GM18907 (cell line): ENCODE measurements around the gene ZBTB7B.
A peak's percentile ranks its signal among the peaks of the same experiment; 100 is the strongest.

Experiments
- ATAC-seq: cut with Tn5 transposase; IDR thresholded peaks from one replicate; pipeline ENCODE4 v1.9.1; 2021; ENCODE audit warnings: mild to moderate bottlenecking, moderate library complexity; ENCODE audit not compliant: unreplicated experiment

The ZBTB7B gene

DNA sequence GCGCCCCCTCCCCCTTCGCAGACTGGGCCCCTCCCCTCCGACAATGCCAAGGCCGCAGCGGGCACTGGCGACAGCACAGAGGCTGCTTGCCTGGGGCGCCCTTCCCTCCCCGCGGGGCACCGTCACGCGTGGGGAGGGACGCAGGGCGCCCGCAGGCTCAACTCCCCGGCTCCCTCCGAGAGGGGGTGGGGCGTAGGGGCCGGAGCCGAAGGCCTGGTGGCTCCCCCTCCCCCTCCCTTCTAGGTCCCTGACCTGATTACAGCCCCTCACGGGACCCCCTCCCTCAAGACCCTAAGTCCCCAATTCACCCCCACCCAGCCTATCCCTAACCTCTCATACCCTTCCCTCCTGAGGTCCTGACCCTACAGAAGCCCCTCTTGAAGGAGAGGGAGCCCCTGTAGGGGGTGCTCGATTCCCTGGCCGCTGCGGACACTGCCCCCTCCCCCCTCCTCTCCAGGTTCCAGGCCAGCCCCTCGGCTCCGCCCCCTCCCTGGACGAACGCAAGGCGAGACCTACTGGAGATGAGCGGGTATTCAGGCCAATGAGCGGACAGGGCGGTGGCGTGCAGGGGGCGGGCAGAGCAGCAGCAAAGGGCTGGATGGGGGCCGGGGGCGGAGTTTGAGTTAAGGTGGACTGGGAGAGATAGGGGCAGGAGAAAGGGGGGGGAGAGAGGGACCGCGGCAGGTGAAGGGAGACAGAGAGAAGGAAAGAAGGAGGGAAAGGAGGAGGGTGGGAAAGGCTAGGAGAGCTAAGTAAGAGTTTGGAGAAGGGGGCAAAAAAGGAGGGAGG, 733 bp upstream of the ZBTB7B start:
- peak; percentile 52 for ATAC-seq

DNA sequence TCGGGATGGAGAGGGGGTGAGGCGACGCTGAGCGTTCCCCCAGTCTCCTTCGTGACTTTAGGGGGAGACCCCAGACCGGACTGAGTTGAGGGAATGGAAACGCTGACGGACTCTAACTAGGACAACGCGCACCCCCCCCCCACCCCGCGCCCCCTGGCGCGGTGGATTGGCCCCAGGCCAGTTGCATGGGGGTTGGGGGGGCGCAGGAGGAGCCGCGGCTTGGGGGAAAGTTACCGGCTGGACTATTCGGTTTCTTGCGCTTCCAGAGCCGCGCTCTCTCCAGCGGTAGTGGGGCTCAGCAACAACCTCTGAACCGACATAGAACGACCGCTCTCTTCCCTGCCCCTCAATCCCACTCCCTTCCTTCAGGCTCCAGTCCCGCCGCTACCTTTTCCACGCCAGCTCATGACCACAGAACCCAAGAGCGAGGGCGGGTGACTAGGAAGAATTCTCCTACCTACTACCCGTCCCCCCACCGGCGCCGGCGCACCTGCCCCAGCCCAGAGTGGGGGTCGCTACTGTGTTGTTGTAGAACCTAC, 694 bp downstream of the ZBTB7B start:
- no peak for ATAC-seq

DNA sequence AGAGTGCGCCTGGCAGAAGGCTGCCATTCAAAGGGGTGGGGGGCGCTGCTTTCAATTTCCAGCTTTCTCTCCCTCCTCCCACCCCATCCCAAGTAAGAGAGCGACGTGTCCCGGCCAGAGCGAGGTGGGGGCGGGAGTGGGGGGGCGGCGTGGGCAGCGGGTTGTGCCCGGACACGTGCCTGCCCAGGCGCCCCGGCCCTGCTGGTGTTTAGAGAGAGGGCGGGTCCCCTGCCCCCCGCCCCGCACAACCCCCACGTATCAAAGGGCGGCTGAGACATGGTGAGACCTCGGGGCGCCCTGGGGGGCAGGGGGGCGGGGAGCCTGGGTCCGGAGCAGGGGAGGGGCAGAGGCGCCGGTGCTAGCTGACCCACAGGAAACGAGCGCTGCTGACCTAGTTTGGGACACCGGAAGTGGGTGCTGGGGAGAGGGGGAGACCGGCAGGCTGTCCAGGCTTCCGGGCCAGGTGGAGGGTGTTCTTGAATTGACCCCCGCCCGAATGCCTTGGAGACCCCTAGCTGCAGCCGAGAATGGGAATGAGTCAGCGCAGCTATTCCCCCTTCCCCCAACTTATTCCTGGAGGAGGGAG, 1.3 kb downstream of the ZBTB7B start:
- ATAC-seq, result no peak

DNA sequence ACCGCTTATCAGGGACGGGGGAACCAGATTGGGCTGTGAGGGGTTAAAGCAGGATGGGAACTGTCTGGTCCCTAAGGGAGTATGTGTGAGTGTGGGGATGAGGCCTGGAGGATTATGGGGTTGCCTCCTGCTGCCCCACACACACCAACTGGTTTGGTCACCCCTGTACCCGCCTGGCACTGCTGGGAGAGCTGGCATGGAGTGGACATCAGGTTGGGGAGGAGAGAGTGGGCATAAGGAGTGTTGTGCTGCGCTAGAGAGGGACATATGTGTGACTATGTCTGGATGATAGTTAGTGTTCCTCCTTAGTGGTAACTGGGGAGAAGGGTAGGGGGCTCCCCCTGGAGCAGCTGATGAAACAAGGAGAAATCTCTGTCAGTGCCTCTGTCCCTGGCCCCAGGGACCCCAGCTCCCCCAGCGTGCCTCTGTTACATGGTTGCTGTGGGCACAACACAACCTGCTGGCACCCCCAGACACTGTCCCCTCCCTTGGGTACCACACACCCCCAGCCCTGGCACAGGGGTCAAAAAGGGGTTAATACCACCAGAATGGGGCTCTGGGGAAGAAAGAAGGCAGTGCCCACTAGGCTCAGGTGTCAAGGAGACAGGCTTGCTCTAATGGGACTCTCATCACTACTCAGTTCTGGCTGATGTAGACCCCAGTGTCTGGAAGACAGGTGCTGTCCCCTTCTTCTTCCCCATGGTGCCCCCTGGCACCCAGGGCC, 1.9 kb downstream of the ZBTB7B start:
- ATAC-seq, result no peak

DNA sequence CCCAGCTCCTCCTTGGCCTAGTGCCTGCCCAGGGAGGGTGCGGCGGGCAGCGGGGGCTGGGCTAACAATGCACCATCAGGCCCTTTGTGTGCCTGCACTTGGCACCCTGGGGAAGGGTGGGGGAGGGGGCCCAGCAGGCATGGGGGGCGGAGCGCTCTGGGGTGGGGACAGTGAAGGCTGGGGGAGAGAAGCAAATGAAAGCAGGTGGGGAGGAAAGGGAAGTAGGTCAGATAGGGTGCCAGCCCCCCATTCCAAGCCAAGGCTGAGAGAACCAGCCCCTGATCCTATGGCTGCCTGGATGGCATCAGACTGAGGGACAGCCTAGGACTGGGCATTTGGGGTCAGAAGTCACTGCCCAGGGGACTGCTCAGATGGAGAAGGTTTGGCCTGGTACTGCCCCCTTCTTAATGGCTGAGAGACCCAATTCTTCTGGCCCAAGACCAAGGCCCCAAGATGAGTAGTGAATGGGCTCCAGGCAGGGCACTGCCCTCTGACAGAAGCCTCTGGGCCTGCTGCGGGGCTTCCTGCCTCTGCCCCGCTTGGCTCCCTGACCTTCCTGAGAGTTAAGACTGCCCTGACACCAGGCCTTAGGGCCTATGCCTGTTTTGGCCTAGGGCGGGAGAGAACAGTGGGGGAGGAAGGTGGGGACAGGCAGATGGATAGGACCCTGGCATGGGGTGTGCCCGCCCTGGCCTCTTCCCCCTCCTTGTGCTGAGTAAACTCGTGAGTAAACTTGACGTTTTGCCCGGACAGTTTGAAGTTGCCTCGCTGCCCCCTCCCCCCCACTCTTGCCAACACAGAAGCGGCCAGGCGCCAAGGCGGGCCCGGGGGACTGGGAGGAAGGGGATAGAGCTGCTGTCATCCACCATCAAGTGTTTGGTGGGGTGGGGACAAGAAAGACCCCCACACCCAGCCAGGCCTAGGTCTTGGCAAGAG, 2.7 kb downstream of the ZBTB7B start:
- no peak for ATAC-seq

DNA sequence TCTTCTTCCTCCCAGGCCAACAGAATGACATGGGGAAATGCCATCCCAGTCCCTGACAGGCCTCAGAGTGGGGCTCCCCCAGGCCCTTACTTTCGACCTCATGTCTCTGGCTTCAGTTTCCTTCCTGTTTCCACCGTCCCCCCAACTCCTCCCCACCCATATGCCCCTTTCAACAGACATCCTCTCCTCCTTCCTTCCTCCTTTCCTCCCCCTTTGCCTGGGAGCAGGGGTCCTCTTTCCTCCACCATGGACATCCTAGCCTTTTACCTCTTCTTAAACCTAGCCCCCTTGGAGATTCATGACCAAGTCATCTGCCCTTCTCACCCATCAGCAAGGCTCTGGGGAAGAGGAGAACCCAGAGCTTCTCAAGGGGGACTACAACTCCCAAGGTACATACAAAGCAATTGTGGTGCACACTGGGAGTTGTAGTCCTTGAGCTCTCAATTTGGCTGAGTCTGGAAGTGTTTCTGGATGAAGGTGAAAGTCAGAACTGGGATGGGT, 4.0 kb downstream of the ZBTB7B start:
- ATAC-seq, result no peak

DNA sequence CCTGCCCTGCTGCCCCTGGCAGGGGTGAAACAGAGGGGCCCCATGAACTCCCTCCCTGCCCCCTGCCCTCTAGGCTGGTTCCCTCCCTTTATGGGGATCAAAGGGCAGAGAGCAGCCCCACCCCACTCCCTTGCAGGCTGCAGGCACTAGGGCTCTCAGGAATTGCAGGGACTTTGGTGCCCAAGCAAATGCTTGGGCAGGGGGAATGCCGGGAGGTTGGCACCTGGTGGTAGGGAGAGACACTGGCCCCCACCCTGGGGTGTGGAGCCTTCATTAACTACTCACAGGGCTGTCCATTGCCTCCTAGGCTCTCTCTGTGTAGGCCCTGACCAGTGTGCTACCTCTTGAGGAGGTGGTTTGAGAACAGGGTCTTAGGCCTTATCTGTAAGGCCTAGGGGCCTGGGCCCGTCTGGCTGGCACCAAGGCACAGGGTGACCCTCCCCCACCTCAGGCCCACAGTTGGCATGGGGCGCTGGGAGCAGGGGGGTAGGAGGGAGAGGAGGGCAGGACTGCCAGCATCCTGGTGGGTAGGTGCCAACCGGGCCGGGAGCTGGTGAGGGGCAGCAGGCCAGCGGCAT, 4.7 kb downstream of the ZBTB7B start:
- no peak for ATAC-seq

DNA sequence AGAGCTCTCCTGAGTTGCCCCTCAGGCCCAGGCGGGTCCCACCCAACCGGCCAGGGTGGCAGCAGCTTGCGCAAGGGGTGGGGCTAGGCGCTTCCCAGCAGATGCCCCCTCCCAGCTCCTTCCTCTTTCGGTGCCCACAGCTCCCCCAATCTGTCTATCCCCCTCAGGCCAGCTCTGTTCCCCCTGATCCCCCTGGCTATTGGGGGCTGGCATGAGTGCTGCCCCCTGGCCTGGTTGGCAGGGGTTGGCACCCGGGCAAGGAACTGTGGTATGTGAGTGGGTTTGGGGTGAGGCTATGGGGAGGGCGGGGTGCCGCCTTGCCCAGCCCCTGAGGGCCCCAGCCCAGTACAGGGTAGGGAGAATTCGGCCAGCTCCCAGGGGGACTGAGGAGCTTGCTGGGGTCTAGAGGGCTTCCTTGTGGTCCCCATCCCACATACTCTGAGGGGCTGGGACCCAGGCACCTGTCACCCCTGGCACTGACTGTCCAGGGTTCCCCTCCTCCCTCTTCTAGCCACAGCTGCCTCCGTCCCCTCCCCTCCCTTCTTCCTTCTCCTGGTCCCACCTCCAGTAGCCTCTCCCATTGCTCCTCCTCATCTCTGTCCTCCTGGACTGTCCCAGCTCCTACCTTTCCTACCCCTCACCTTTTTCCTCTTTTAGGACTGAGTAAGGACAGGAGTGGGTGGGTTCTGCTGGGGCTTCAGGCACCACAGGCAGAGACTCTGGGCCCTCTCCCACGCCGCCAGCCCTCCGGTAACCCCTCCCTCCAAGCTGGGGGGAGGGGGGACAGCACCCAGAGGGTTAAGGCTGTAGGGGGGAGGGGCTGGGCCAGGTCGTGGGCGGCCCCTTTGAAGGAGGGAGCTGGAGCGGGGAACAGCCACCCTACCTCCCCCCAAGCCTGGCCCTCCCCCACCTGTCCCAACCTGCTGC, 5.7 kb downstream of the ZBTB7B start:
- no peak for ATAC-seq

DNA sequence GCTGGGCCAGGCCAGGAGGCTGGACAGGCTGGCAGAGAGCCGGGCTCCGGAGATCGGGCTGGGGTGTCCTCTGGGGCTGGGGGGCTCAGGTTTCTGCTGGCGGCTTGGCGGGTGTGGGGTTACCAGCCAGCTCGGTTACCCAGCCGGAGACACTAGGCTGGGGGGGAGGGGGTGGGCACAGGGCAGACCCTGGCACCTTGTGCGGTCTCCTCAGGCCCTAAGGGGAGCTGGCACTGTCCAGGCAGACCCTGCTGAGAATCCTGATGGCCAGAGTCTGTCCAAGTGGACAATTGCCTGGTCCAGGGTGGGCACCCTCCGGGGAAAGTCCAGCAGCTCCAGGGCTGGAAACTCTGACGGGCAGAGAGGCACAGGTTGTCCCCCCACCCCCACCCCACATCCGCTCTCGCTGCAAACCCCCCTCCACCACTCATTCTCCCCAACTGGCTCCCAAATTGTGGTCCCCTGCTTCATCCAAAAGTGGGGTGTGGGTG, 6.7 kb downstream of the ZBTB7B start:
- no peak for ATAC-seq

DNA sequence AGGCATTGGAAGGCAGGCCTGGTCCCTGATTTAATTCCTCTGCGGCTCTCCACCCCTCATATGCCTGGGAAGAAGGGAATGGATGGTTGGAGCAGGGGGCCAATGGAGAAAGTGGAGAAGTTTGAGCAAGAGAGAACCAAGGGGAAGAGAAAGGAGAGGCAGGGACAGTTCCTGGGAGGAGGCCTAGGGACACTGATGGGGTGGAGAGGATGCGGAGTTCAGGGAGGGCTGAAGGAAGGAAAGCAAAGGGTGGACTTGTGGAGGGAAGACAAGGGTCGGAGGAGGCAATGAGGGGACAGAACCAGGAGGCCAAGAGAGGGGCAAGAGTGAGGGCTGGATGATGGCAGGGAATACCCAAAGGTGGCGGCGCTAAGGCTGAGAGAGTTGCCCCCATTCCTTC, 7.1 kb downstream of the ZBTB7B start:
- ATAC-seq, result no peak

DNA sequence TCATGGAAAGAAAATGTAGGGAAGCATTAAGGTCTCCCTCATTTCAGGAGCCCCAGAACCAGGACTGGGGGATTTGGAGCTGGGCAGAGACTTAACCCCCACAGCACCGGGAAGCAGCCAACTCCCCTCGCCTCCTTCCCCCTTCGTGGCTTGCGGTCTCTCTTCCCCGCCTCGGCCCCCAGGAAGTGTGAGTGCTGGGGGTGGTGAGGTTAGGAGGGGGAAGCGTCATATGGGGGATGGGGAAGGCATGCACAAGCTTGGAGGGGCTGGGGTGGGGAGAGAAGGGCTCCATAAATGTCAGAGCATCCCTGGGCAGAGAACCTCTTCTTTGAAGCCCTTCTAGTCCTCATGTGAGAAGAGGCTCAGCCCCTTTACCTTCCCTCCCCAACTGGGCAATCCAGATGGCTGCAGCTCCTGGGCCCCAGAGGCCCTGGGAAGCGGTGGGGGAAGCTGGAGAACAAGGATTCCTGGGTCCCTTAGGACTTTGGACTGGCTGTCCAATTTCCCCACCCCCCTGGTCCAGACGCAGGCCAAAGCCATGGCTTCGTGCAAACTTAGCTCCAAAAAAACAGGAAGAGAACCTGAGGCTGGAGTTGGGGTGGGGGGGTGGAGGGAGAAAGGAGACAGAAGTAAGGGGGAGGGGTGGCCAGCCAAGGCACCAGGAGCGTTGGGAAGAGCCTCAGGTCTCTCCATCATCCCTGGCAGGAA, 7.8 kb downstream of the ZBTB7B start:
- no peak for ATAC-seq

DNA sequence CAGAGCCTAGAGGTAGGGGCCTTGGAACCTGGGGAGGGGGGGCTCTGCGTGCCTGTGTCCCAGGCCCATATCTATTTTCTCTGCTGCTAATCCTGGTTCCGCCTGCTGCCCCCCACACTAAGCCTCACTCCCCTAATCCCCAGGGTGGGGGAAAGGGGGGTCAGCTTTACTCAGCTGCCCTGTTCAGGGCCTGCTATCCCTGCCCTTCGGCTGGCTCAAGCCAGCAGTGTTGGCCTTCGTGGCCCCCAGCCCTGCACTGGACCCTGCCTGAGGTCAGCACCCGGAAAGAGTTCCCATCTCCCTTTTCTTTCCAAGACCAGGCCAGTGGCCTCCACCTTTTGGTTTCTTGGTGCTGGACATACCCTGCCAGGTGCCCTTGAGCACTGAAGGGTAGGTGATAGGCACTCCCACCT, 8.4 kb downstream of the ZBTB7B start:
- no peak for ATAC-seq

DNA sequence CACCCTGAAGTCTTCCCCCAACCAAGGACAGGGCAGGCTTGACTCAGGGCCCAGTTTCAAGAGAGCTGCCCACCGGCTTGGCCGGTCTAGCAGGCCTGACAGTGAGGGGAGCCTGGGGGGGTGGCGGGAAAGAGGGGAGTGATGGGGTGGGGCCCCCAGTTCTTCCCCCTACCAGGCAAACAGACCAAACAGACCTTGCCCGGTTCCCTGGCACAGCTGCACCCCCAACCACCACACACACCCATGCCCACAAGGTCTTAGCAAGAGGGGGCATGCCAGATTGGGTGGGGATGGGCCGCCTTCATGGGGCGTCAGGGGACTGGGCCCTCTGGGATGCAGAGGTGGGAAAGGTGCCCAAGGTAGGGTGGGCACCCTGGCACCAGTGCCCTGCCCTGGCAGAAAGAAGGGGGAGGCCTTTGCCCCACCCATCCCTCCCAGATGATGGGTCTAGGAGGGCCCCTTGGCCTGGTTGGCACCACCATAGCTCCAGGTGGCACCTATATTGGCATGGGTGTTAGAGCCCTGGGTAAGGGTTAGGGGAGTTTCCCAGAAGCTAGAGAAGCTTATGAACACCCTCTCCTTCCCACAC, 8.9 kb downstream of the ZBTB7B start:
- no peak for ATAC-seq

DNA sequence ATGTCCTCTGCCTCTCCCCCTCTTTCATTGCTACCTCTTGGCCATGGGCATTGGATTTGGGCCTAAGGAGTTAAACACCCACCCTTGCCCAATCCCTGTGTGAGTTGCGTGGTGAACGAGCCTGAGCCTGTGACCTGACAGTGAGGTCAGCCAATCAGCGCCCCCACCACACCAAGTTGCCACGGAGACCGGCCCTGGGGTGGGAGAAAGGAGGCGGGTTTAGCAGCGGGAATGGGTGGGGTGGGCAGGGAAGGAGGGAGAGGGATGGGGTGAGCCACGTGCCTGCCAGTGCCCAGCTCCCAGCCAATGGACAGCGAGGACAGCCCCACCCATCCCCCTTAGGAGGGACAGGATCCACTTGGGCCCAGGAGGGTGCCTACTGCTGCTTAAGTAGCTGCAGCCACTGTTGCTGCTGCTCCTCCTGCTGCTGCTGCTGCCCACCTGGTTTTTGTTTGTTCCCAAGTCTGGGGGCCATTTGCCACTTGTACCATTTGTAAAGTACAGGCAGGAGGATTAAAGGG, 9.5 kb downstream of the ZBTB7B start:
- no peak for ATAC-seq

DNA sequence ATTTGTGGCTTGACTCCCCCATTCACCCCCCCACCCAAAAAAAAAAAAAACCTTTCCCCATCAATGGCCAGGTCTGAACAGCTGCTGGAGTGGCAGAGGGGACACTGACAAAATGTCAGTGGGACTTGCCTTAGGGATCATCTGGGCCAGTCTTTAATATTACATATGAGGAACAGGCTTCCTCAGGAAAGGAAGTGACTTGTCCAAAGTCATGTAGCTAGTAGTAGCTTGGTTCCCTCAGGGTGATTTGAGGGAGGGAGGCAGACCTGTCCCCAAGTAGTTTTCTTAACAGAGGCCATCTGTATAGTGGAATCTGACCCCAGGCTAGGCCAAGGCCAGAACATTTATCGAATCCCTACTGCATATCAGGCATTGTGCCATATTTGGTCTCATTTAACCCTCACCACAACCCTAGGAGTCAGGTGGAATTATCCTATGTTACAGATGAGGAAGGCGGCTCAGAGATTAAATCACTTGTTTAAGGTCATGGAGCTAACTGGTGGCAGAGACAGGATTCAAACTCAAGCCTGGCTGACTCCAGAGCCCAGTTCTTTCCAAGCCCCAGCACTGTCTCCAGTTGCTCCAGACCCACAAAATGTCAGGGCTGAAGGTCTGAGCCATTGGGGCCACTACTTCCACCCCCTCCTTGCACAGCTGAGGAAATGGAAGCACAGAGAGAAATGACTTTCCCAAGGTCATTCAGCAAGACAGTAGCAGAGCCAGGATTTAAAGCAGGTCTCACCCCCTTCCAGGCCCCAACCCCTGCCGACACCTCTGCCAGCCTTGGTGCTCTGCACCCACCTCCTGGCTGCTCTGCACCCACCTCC, 10.4 kb downstream of the ZBTB7B start:
- ATAC-seq, result no peak

DNA sequence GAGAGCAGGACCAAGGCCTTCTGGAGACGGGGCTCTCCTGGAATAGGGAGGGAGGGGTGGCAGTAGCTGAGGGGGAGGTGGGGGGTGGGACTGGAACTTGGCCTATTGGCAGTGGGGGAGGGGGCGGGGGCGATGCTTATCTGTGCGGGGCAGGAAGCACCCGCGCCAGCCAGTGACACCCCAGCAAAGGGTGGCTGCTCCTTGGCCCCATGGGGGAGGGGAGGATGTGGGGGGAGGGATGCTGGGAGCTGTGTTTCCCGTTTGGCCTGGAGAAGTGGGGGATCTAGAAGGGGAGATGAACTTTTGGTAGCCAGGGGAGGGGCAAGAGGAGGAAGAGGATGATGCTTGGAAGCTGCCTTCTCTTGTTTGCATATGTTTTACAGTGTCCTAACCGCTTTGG, 11.0 kb downstream of the ZBTB7B start:
- ATAC-seq, result no peak
